K562 (cell line): ENCODE data around the gene RNF126. TPM values are rescaled to one million over a fixed set of nuclear protein-coding genes. Genes with fewer than 3 reads are reported as not detected.
A peak's percentile ranks its signal among the peaks of the same experiment; 100 is the strongest.

Source experiments
- ARID1B ChIP-seq: fragments of 450-650 bp; IDR thresholded peaks from 2 replicates; pipeline ENCODE4 v1.6.1; 2016; ENCODE audit warnings: antibody characterized with exemption, mild to moderate bottlenecking, inconsistent platforms
- ARNT ChIP-seq, 2 experiments: fragments of 450-650 bp; IDR thresholded peaks; 2 replicates each; pipeline ENCODE4 v1.6.1; 2016; ENCODE audit warnings: mild to moderate bottlenecking in 1 of 2
- CBX1 ChIP-seq: sonication (generic); IDR thresholded peaks from 2 replicates; pipeline ENCODE4 v1.6.1; 2016; ENCODE audit warnings: antibody characterized with exemption, low read depth, mild to moderate bottlenecking
- CBX2 ChIP-seq: fragments of 200-600 bp; sonication (generic); IDR thresholded peaks from one replicate; pipeline ENCODE4 v1.6.1; 2012; ENCODE audit warnings: mild to moderate bottlenecking, low read length, inconsistent platforms; ENCODE audit not compliant: insufficient read depth, poor library complexity, severe bottlenecking
- DPF2 ChIP-seq: fragments of 450-650 bp; IDR thresholded peaks from 2 replicates; pipeline ENCODE4 v1.6.1; 2016
- EP400 ChIP-seq: fragments of 450-650 bp; IDR thresholded peaks from 2 replicates; pipeline ENCODE4 v1.6.1; 2017; ENCODE audit warnings: antibody characterized with exemption, mild to moderate bottlenecking, moderate library complexity
- IRF9 ChIP-seq: fragments of 450-650 bp; IDR thresholded peaks from 2 replicates; pipeline ENCODE4 v1.6.1; 2016; ENCODE audit warnings: missing biosample characterization, missing genetic modification characterization
- JUND ChIP-seq, 2 experiments: IDR thresholded peaks; 2 replicates in 1 of 2; 3 replicates in 1 of 2; pipeline ENCODE4 v1.6.1; 2011; ENCODE audit warnings: borderline replicate concordance in 2 of 2, low read depth in 2 of 2, low read length in 2 of 2, improper control_type of control experiment in 1 of 2, missing biosample characterization in 1 of 2, missing genetic modification characterization in 1 of 2, missing genetic modification reagents in 1 of 2
- PHF8 ChIP-seq: fragments of 200-600 bp; sonication (generic); IDR thresholded peaks from 2 replicates; pipeline ENCODE4 v1.6.1; 2012; ENCODE audit warnings: mixed run types, mild to moderate bottlenecking, inconsistent platforms, low read length, moderate library complexity, borderline replicate concordance
- RFX7 ChIP-seq: fragments of 250-450 bp; sonication (Bioruptor Pico); IDR thresholded peaks from 2 replicates; pipeline ENCODE4 v1.5.1; 2021; ENCODE audit warnings: mild to moderate bottlenecking
- SMAD3 ChIP-seq: fragments of 450-650 bp; formaldehyde crosslinking; conservative IDR thresholded peaks from 2 replicates; pipeline ENCODE4 v1.4.0; 2020; ENCODE audit warnings: mild to moderate bottlenecking
- SNIP1 ChIP-seq: fragments of 450-650 bp; IDR thresholded peaks from 2 replicates; pipeline ENCODE4 v1.7.1; 2017; ENCODE audit warnings: low read depth, mild to moderate bottlenecking
- VEZF1 ChIP-seq: fragments of 200-800 bp; sonication (Bioruptor generic); IDR thresholded peaks from 2 replicates; pipeline ENCODE4 v1.6.1; 2017; ENCODE audit warnings: missing genetic modification characterization, missing compliant biosample characterization
- ZFP30 ChIP-seq: fragments of 250-450 bp; sonication (Bioruptor Pico); IDR thresholded peaks from 2 replicates; pipeline ENCODE4 v1.8.0; 2022; ENCODE audit warnings: moderate library complexity, mild to moderate bottlenecking, inconsistent platforms, borderline replicate concordance
- ZNF143 ChIP-seq: sonication (generic); formaldehyde crosslinking; IDR thresholded peaks from 2 replicates; pipeline ENCODE4 v1.9.0; 2022; ENCODE audit warnings: mild to moderate bottlenecking, missing genetic modification reagents
- ZNF217 ChIP-seq: sonication (generic); formaldehyde crosslinking; IDR thresholded peaks from 2 replicates; pipeline ENCODE4 v1.8.0; 2022; ENCODE audit warnings: mild to moderate bottlenecking, missing genetic modification reagents
- ZNF277 ChIP-seq: fragments of 250-450 bp; sonication (Bioruptor Pico); IDR thresholded peaks from 2 replicates; pipeline ENCODE4 v1.8.0; 2022; ENCODE audit warnings: inconsistent platforms, mild to moderate bottlenecking, moderate library complexity, borderline replicate concordance
- ZNF324 ChIP-seq: fragments of 250-450 bp; sonication (Bioruptor Pico); IDR thresholded peaks from 2 replicates; pipeline ENCODE4 v1.4.0; 2020; ENCODE audit warnings: mild to moderate bottlenecking
- ZNF398 ChIP-seq: fragments of 250-450 bp; sonication (Bioruptor Pico); IDR thresholded peaks from 2 replicates; pipeline ENCODE4 v1.8.0; 2021; ENCODE audit warnings: moderate library complexity, mild to moderate bottlenecking, inconsistent platforms
- ZNF668 ChIP-seq: fragments of 250-450 bp; sonication (Bioruptor Pico); IDR thresholded peaks from 2 replicates; pipeline ENCODE4 v1.8.0; 2022; ENCODE audit warnings: mild to moderate bottlenecking, inconsistent platforms
- polyA plus RNA-seq, 8 experiments: library from polyadenylated mRNA; depleted of rRNA in 4 of 8; stranded (reverse) in 5 of 8; unstranded in 3 of 8; fragments of >200 nt; fragmentation: Nextera tagmentation in 2 of 8; fragmentation: Illumina TruSeq in 1 of 8; extraction: Ambion mirVana in 2 of 8; extraction: Trizol in 1 of 8; gene quantifications; 2 replicates each; pipeline versions ENCODE4 v1.2.1 to v1.2.3, GENCODE V29; 2011 to 2014; ENCODE audit warnings: inconsistent platforms in 1 of 8, missing spikeins in 1 of 8
- total RNA-seq, 7 experiments: library from RNA; depleted of rRNA in 6 of 7; stranded (reverse); fragments of >200 nt in 6 of 7; fragmentation: Illumina TruSeq in 2 of 7; extraction: Trizol in 2 of 7; gene quantifications; 2 replicates each; pipeline versions ENCODE4 v1.2.1 to v1.2.3, GENCODE V29; 2011 to 2021; ENCODE audit warnings: low replicate concordance in 1 of 7

RNF126 gene
- total and polyA plus RNA-seq, 9 of the 15 experiments (the other 6 are each of a cell fraction or from before 2014, with no cell fraction given): 0.27 to 101 (median 12.3) TPM

DNA sequence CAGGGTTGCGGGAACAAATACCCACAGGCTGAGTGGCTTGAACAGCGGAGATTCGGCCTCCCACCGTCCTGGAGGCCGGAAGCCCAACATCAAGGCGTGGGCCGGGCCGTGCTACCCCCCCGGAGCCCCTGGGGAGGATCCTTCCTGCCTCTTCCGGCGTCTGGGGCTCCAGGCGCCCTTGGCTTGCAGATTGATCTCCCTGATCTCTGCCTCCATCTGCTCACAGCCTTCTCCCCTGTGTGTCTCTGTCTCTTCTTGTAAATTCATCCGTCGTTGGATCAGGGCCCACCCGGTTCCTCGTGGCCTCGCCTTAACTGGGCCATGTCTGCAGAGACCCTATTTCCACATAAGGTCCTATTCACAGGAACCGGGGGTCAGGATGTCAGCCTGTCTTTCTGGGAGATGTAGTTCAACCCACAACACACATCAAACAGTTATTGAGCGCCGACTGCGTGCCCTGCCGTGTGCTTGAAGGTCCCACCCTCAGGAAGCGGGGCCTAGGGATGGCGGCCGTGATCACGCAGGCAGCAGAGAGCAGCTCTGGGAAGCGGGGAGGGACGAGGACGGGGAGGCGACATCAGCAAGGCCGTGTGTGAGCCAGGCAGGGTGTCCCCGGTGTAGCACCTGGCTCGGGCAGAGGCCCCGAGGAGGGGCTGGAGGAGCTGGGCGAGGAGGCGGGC, 52.1 kb downstream of the RNF126 start (continued):
- TF ChIP-seq ZNF398 (CRISPR knock-in tag) (no peak), ARID1B (peak; percentile 73), ZFP30 (no peak), ZNF143 (peak; percentile 53; the same call in 1 of the 2 replicates), SNIP1 (peak; percentile 78), ZNF324 (CRISPR knock-in tag) (no peak), DPF2 (peak; percentile 66), RFX7 (CRISPR knock-in tag) (no peak), VEZF1 (peak; percentile 98), PHF8 (peak; percentile 37; the same call in 1 of the 2 replicates), SMAD3 (CRISPR knock-in tag) (no peak), IRF9 (tag) (no peak), ZNF668 (CRISPR knock-in tag) (no peak), CBX2 (no peak), ARNT (IDR thresholded peaks at IDR 0.05) (peak in 1 of 2 experiments; percentile 63; a peak in 1 of 4 replicates), JUND (IDR thresholded peaks at IDR 0.05; ENCODE audit: borderline replicate concordance, low read depth, low read length) (peak; percentile 32; the same call in 1 of the 2 replicates), JUND (tag; IDR thresholded peaks at IDR 0.05; ENCODE audit: borderline replicate concordance, low read depth, low read length) (peak; percentile 13; the same call in 1 of the 3 replicates), ZNF217 (no peak), ZNF277 (no peak), CBX1 (peak; percentile 29; the same call in 1 of the 2 replicates), EP400 (peak; percentile 77)
